Parathyroid adenoma (tissue), 2 donors: ENCODE data around the gene PCDH9.

Experiments used
- H2AFZ ChIP-seq: fragments of 300-600 bp; sonication (generic); one replicate; pipeline ENCODE4 v1.7.0; 2017; ENCODE audit warnings: antibody characterized with exemption, mild to moderate bottlenecking
- H3K27ac ChIP-seq: fragments of 300-600 bp; sonication (generic); one replicate; pipeline ENCODE4 v1.7.0; 2017
- H3K27me3 ChIP-seq: fragments of 300-600 bp; sonication (generic); one replicate; pipeline ENCODE4 v1.7.0; 2017; ENCODE audit warnings: low read length; ENCODE audit not compliant: control insufficient read depth, insufficient read depth
- H3K36me3 ChIP-seq: fragments of 300-600 bp; sonication (generic); one replicate; pipeline ENCODE4 v1.7.0; 2017; ENCODE audit warnings: low read length; ENCODE audit not compliant: control insufficient read depth, insufficient read depth
- H3K4me1 ChIP-seq: fragments of 300-600 bp; sonication (generic); one replicate; pipeline ENCODE4 v1.7.0; 2017; ENCODE audit warnings: control low read depth
- H3K4me2 ChIP-seq: fragments of 300-600 bp; sonication (generic); one replicate; pipeline ENCODE4 v1.7.0; 2017; ENCODE audit warnings: low read length
- H3K4me3 ChIP-seq: fragments of 300-600 bp; sonication (generic); one replicate; pipeline ENCODE4 v1.7.0; 2017; ENCODE audit warnings: low read depth, low read length
- H3K79me2 ChIP-seq: fragments of 300-600 bp; sonication (generic); one replicate; pipeline ENCODE4 v1.7.0; 2017; ENCODE audit warnings: control low read depth
- H3K9ac ChIP-seq: fragments of 300-600 bp; sonication (generic); one replicate; pipeline ENCODE4 v1.7.0; 2017; ENCODE audit warnings: mild to moderate bottlenecking
- H3K9me3 ChIP-seq: fragments of 300-600 bp; sonication (generic); one replicate; pipeline ENCODE4 v1.7.0; 2017; ENCODE audit warnings: low read length; ENCODE audit not compliant: control insufficient read depth
- CTCF ChIP-seq: fragments of 300-600 bp; sonication (generic); IDR thresholded peaks from one replicate; pipeline ENCODE4 v1.7.0; 2017; ENCODE audit warnings: antibody characterized with exemption, mild to moderate bottlenecking
- donor health status: primary hyperparathyroidism.

The PCDH9 gene

GRCh38 chr13:66689037-66689619 is 541.0 kb downstream of the PCDH9 start:
- Histone ChIP-seq H3K79me2 (no peaks in the 10 kb centered on the region), H3K4me3 (no peak overlapping the region), H2AFZ (no peak overlapping the region), H3K4me2 (no peak overlapping the region), H3K27me3 (no peaks in the 10 kb centered on the region), H3K9me3 (no peaks in the 10 kb centered on the region), H3K9ac (no peak overlapping the region), H3K4me1 (no peaks in the 10 kb centered on the region), H3K27ac (no peak overlapping the region), H3K36me3 (no peaks in the 10 kb centered on the region)
- TF ChIP-seq CTCF: no peak

- H3K9ac ChIP-seq: no peak overlapping the region
- no peaks in the 10 kb centered on the region for H3K36me3 ChIP-seq
- no peak overlapping the region for H3K4me3 ChIP-seq
- H3K27ac ChIP-seq: no peak overlapping the region
- no peak overlapping the region for H2AFZ ChIP-seq
- TF ChIP-seq CTCF: no peak
- no peaks in the 10 kb centered on the region for H3K79me2 ChIP-seq
- H3K9me3 ChIP-seq: no peaks in the 10 kb centered on the region
- H3K4me2 ChIP-seq: no peak overlapping the region
- H3K27me3 ChIP-seq: no peaks in the 10 kb centered on the region
- H3K4me1 ChIP-seq: no peaks in the 10 kb centered on the region
These were observed 548.7 kb downstream of the PCDH9 start for GRCh38 chr13:66681403-66681802.

GRCh38 chr13:66680031-66680430 is 550.1 kb downstream of the PCDH9 start:
- H3K9ac ChIP-seq: no peak overlapping the region
- no peaks in the 10 kb centered on the region for H3K36me3 ChIP-seq
- H3K4me2 ChIP-seq: no peak overlapping the region
- H3K4me3 ChIP-seq: no peak overlapping the region
- H3K4me1 ChIP-seq: no peaks in the 10 kb centered on the region
- no peaks in the 10 kb centered on the region for H3K9me3 ChIP-seq
- H2AFZ ChIP-seq: no peak overlapping the region
- no peak for TF ChIP-seq CTCF
- no peaks in the 10 kb centered on the region for H3K27me3 ChIP-seq
- no peaks in the 10 kb centered on the region for H3K79me2 ChIP-seq
- no peak overlapping the region for H3K27ac ChIP-seq

GRCh38 chr13:66675620-66676019 is 554.5 kb downstream of the PCDH9 start:
- Histone ChIP-seq H3K4me1 (no peaks in the 10 kb centered on the region), H3K36me3 (no peaks in the 10 kb centered on the region)

More at GRCh38 chr13:66675620-66676019, 554.5 kb downstream of the PCDH9 start:
- H2AFZ ChIP-seq: no peak overlapping the region
- no peak overlapping the region for H3K27ac ChIP-seq
- no peak overlapping the region for H3K9ac ChIP-seq
- no peaks in the 10 kb centered on the region for H3K27me3 ChIP-seq
- H3K4me2 ChIP-seq: no peak overlapping the region
- no peak overlapping the region for H3K4me3 ChIP-seq
- no peak for TF ChIP-seq CTCF
- no peaks in the 10 kb centered on the region for H3K9me3 ChIP-seq
- H3K79me2 ChIP-seq: no peaks in the 10 kb centered on the region
